Mesendoderm (in vitro differentiated cells): Measurements from ENCODE around the gene NCAPG2.

Experiments
- DNase-seq: peaks from one replicate; pipeline ENCODE4 v3.0.0; 2013
- H2AK5ac ChIP-seq: 2 replicates; pipeline ENCODE4 v1.6.1; 2013; ENCODE audit warnings: low read length, inconsistent platforms
- H2BK120ac ChIP-seq: 2 replicates; pipeline ENCODE4 v1.6.1; 2013; ENCODE audit warnings: low read depth, mild to moderate bottlenecking, low read length, moderate library complexity, mixed read lengths
- H2BK15ac ChIP-seq: replicated peaks from 2 replicates; pipeline ENCODE4 v1.6.1; 2013; ENCODE audit warnings: low read depth, mild to moderate bottlenecking, moderate library complexity
- H2BK5ac ChIP-seq: 2 replicates; pipeline ENCODE4 v1.6.1; 2013; ENCODE audit warnings: low read length, inconsistent platforms
- H3K18ac ChIP-seq: 2 replicates; pipeline ENCODE4 v1.6.1; 2013; ENCODE audit warnings: mild to moderate bottlenecking, low read length, mixed read lengths
- H3K23ac ChIP-seq: one replicate; pipeline ENCODE4 v1.6.1; 2013; ENCODE audit warnings: low read length
- H3K27ac ChIP-seq: 2 replicates; pipeline ENCODE4 v1.5.1; 2013; ENCODE audit warnings: low read depth, mild to moderate bottlenecking, inconsistent platforms, low read length, moderate library complexity
- H3K27me3 ChIP-seq: 2 replicates; pipeline ENCODE4 v1.6.1; 2013; ENCODE audit warnings: low read length, control low read depth, mild to moderate bottlenecking, inconsistent platforms; ENCODE audit not compliant: insufficient read depth, poor library complexity
- H3K36me3 ChIP-seq: 2 replicates; pipeline ENCODE4 v1.6.1; 2013; ENCODE audit warnings: low read length, inconsistent platforms; ENCODE audit not compliant: control insufficient read depth, insufficient read depth
- H3K4ac ChIP-seq: one replicate; pipeline ENCODE4 v1.6.1; 2013; ENCODE audit warnings: low read depth, mild to moderate bottlenecking, low read length, moderate library complexity
- H3K4me1 ChIP-seq: 2 replicates; pipeline ENCODE4 v1.6.1; 2013; ENCODE audit warnings: low read depth, low read length, inconsistent platforms; ENCODE audit not compliant: control insufficient read depth
- H3K4me2 ChIP-seq: 2 replicates; pipeline ENCODE4 v1.6.1; 2013; ENCODE audit warnings: low read length
- H3K4me3 ChIP-seq: 2 replicates; pipeline ENCODE4 v1.5.1; 2013; ENCODE audit warnings: mild to moderate bottlenecking, low read length
- H3K56ac ChIP-seq: one replicate; pipeline ENCODE4 v1.6.1; 2013; ENCODE audit warnings: low read length
- H3K79me1 ChIP-seq: 2 replicates; pipeline ENCODE4 v1.6.1; 2013; ENCODE audit warnings: low read length, inconsistent platforms
- H3K79me2 ChIP-seq: 2 replicates; pipeline ENCODE4 v1.6.1; 2013; ENCODE audit warnings: mild to moderate bottlenecking, low read length; ENCODE audit not compliant: control insufficient read depth, insufficient read depth
- H3K9ac ChIP-seq: 2 replicates; pipeline ENCODE4 v1.6.1; 2013; ENCODE audit warnings: low read length, inconsistent platforms
- H4K5ac ChIP-seq: one replicate; pipeline ENCODE4 v1.6.1; 2013; ENCODE audit warnings: low read length
- H4K8ac ChIP-seq: one replicate; pipeline ENCODE4 v1.6.1; 2013; ENCODE audit warnings: low read depth, mild to moderate bottlenecking, control low read depth, low read length, moderate library complexity
- WGBS: extraction: QIAGEN DNeasy Blood & Tissue Kit; methylation state at CpG from one replicate; pipeline ENCODE4 v1.1.7; 2013; ENCODE audit warnings: low lambda C conversion rate, missing lambda C conversion rate; ENCODE audit not compliant: insufficient coverage; ENCODE audit errors: extremely low coverage; 5-methylcytosine and 5-hydroxymethylcytosine counted together

Gene NCAPG2

GRCh38 chr7:158617737-158618128, 86.9 kb downstream of the NCAPG2 start:
- Histone ChIP-seq H3K4me2 (no peak overlapping the region), H4K8ac (no peak overlapping the region), H3K27ac (no peak overlapping the region), H3K79me1 (no peaks in the 10 kb centered on the region), H3K9ac (no peak overlapping the region), H4K5ac (no peak overlapping the region), H3K4ac (no peak overlapping the region), H3K4me1 (no peaks in the 10 kb centered on the region), H3K56ac (no peak overlapping the region), H3K4me3 (no peak overlapping the region), H3K79me2 (no peaks in the 10 kb centered on the region), H3K18ac (no peak overlapping the region), H2BK15ac (no peak overlapping the region), H3K23ac (no peak overlapping the region), H2AK5ac (no peak overlapping the region), H2BK5ac (no peak overlapping the region), H3K27me3 (no peaks in the 10 kb centered on the region), H3K36me3 (no peaks in the 10 kb centered on the region), H2BK120ac (no peak overlapping the region)
- no CpG with 5 or more reads among the region's 3 CpGs for WGBS
- no peak for DNase-seq

- WGBS = no CpG with 5 or more reads among the region's 2 CpGs
- H3K79me2 ChIP-seq = no peaks in the 10 kb centered on the region
- no peaks in the 10 kb centered on the region for H3K79me1 ChIP-seq
- H3K27ac ChIP-seq = no peak overlapping the region
- H3K9ac ChIP-seq = no peak overlapping the region
- H4K8ac ChIP-seq = no peak overlapping the region
- no peak overlapping the region for H2BK5ac ChIP-seq
- H3K27me3 ChIP-seq = no peaks in the 10 kb centered on the region
- no peaks in the 10 kb centered on the region for H3K36me3 ChIP-seq
- H2AK5ac ChIP-seq = no peak overlapping the region
- H3K4me2 ChIP-seq = no peak overlapping the region
- DNase-seq = no peak
- no peaks in the 10 kb centered on the region for H3K4me1 ChIP-seq
- no peak overlapping the region for H3K23ac ChIP-seq
- no peak overlapping the region for H3K56ac ChIP-seq
- H2BK120ac ChIP-seq = no peak overlapping the region
- no peak overlapping the region for H3K4me3 ChIP-seq
- H2BK15ac ChIP-seq = no peak overlapping the region
- H3K4ac ChIP-seq = no peak overlapping the region
- H4K5ac ChIP-seq = no peak overlapping the region
- no peak overlapping the region for H3K18ac ChIP-seq
Observed at GRCh38 chr7:158616050-158616449, 88.6 kb downstream of the NCAPG2 start.

GRCh38 chr7:158614700-158615099, 89.9 kb downstream of the NCAPG2 start:
- Histone ChIP-seq H3K27me3 (no peaks in the 10 kb centered on the region), H3K27ac (no peak overlapping the region), H2BK120ac (no peak overlapping the region), H4K8ac (no peak overlapping the region), H3K4ac (no peak overlapping the region), H3K4me1 (no peaks in the 10 kb centered on the region), H4K5ac (no peak overlapping the region), H3K4me2 (no peak overlapping the region), H2AK5ac (no peak overlapping the region), H2BK15ac (no peak overlapping the region), H3K79me2 (no peaks in the 10 kb centered on the region), H3K9ac (no peak overlapping the region), H3K23ac (no peak overlapping the region), H2BK5ac (no peak overlapping the region), H3K4me3 (no peak overlapping the region), H3K36me3 (no peaks in the 10 kb centered on the region), H3K18ac (no peak overlapping the region), H3K56ac (no peak overlapping the region), H3K79me1 (no peaks in the 10 kb centered on the region)
- no peak for DNase-seq
- WGBS = no CpG with 5 or more reads among the region's 1 CpG

GRCh38 chr7:158613481-158613880, 91.1 kb downstream of the NCAPG2 start:
- H4K8ac ChIP-seq = no peak overlapping the region
- H3K79me2 ChIP-seq = no peaks in the 10 kb centered on the region
- H3K23ac ChIP-seq = no peak overlapping the region
- H2BK15ac ChIP-seq = no peak overlapping the region
- H3K36me3 ChIP-seq = no peaks in the 10 kb centered on the region
- no CpG with 5 or more reads among the region's 2 CpGs for WGBS
- H2BK5ac ChIP-seq = no peak overlapping the region
- no peak overlapping the region for H3K27ac ChIP-seq
- DNase-seq = no peak
- H3K4me1 ChIP-seq = no peaks in the 10 kb centered on the region
- H3K4me3 ChIP-seq = no peak overlapping the region
- no peak overlapping the region for H4K5ac ChIP-seq
- H3K18ac ChIP-seq = no peak overlapping the region
- no peak overlapping the region for H2BK120ac ChIP-seq
- H3K79me1 ChIP-seq = no peaks in the 10 kb centered on the region
- H3K56ac ChIP-seq = no peak overlapping the region
- H3K9ac ChIP-seq = no peak overlapping the region
- no peak overlapping the region for H2AK5ac ChIP-seq
- no peak overlapping the region for H3K4me2 ChIP-seq
- no peak overlapping the region for H3K4ac ChIP-seq
- no peaks in the 10 kb centered on the region for H3K27me3 ChIP-seq

- Histone ChIP-seq H2BK15ac (no peak overlapping the region), H3K36me3 (no peaks in the 10 kb centered on the region), H3K27me3 (no peaks in the 10 kb centered on the region)
Observed at GRCh38 chr7:158612546-158612945, 92.1 kb downstream of the NCAPG2 start.

GRCh38 chr7:158611541-158611940, 93.1 kb downstream of the NCAPG2 start:
- H3K18ac ChIP-seq = no peak overlapping the region
- no peak overlapping the region for H3K9ac ChIP-seq
- H3K79me2 ChIP-seq = no peaks in the 10 kb centered on the region
- H3K4ac ChIP-seq = no peak overlapping the region
- H3K4me2 ChIP-seq = no peak overlapping the region
- H3K27ac ChIP-seq = no peak overlapping the region
- H3K36me3 ChIP-seq = no peaks in the 10 kb centered on the region
- H4K5ac ChIP-seq = no peak overlapping the region
- no peak overlapping the region for H2BK15ac ChIP-seq
- no peak overlapping the region for H2AK5ac ChIP-seq
- no CpG with 5 or more reads among the region's 8 CpGs for WGBS
- no peak overlapping the region for H2BK120ac ChIP-seq
- no peak for DNase-seq
- H3K56ac ChIP-seq = no peak overlapping the region
- no peak overlapping the region for H2BK5ac ChIP-seq
- no peaks in the 10 kb centered on the region for H3K79me1 ChIP-seq
- no peak overlapping the region for H4K8ac ChIP-seq
- H3K23ac ChIP-seq = no peak overlapping the region
- no peak overlapping the region for H3K4me3 ChIP-seq
- no peaks in the 10 kb centered on the region for H3K4me1 ChIP-seq
- no peaks in the 10 kb centered on the region for H3K27me3 ChIP-seq

More at GRCh38 chr7:158612546-158612945, 92.1 kb downstream of the NCAPG2 start:
- Histone ChIP-seq H4K8ac (no peak overlapping the region), H3K56ac (no peak overlapping the region), H3K4me3 (no peak overlapping the region), H2AK5ac (no peak overlapping the region), H3K18ac (no peak overlapping the region), H3K79me2 (no peaks in the 10 kb centered on the region), H3K9ac (no peak overlapping the region), H3K4me1 (no peaks in the 10 kb centered on the region), H3K23ac (no peak overlapping the region), H3K27ac (no peak overlapping the region), H2BK120ac (no peak overlapping the region), H3K79me1 (no peaks in the 10 kb centered on the region), H3K4ac (no peak overlapping the region), H3K4me2 (no peak overlapping the region), H2BK5ac (no peak overlapping the region), H4K5ac (no peak overlapping the region)
- no CpG with 5 or more reads among the region's 4 CpGs for WGBS
- DNase-seq = no peak
